Activated T-cell treated with anti-CD3 and anti-CD28 coated beads, Interleukin-2, amount 50 U/mL, for 72 hours (primary cell): ENCODE measurements around the gene ELFN2. TPM values are rescaled to one million over a fixed set of nuclear protein-coding genes. Genes with fewer than 3 reads are reported as not detected.
A peak's percentile ranks its signal among the peaks of the same experiment; 100 is the strongest.

Experiments
- ATAC-seq, 2 donors: fragments of 150-1000 bp; cut with Tn5 transposase; replicated peaks in 1 of 2; 2 replicates each; pipeline ENCODE4 v1.10.0; 2021; ENCODE audit warnings: moderate library complexity in 2 of 2, mild to moderate bottlenecking in 1 of 2
- DNase-seq, 2 donors: peaks; one replicate each; pipeline ENCODE4 v3.0.0; 2021 to 2022; ENCODE audit warnings: mixed read lengths in 1 of 2
- H3K27ac Mint-ChIP-seq: one replicate; pipeline ENCODE4 v1.8.0; 2022; ENCODE audit warnings: mild to moderate bottlenecking, moderate library complexity, mixed read lengths
- H3K27me3 Mint-ChIP-seq: one replicate; pipeline ENCODE4 v1.8.0; 2022; ENCODE audit warnings: low read depth, mixed read lengths
- H3K36me3 Mint-ChIP-seq, 2 donors: one replicate each; pipeline ENCODE4 v1.8.0; 2022; ENCODE audit warnings: mixed read lengths in 2 of 2, mild to moderate bottlenecking in 1 of 2; ENCODE audit not compliant: insufficient read depth in 2 of 2
- H3K4me1 Mint-ChIP-seq: one replicate; pipeline ENCODE4 v1.8.0; 2022; ENCODE audit warnings: low read depth, mixed read lengths
- H3K4me3 Mint-ChIP-seq, 2 donors: one replicate each; pipeline ENCODE4 v1.8.0; 2022; ENCODE audit warnings: mild to moderate bottlenecking in 2 of 2, mixed read lengths in 2 of 2, moderate library complexity in 2 of 2
- H3K9me3 Mint-ChIP-seq, 2 donors: one replicate each; pipeline ENCODE4 v1.8.0; 2022; ENCODE audit warnings: mixed read lengths in 2 of 2
- total RNA-seq, 2 donors: library from RNA; stranded (reverse); gene quantifications; one replicate each; pipeline ENCODE4 v1.2.3, GENCODE V29; 2022

Gene ELFN2
- total RNA-seq, 2 donors from 2014 or later, result 0.58 to 0.62 TPM

DNA sequence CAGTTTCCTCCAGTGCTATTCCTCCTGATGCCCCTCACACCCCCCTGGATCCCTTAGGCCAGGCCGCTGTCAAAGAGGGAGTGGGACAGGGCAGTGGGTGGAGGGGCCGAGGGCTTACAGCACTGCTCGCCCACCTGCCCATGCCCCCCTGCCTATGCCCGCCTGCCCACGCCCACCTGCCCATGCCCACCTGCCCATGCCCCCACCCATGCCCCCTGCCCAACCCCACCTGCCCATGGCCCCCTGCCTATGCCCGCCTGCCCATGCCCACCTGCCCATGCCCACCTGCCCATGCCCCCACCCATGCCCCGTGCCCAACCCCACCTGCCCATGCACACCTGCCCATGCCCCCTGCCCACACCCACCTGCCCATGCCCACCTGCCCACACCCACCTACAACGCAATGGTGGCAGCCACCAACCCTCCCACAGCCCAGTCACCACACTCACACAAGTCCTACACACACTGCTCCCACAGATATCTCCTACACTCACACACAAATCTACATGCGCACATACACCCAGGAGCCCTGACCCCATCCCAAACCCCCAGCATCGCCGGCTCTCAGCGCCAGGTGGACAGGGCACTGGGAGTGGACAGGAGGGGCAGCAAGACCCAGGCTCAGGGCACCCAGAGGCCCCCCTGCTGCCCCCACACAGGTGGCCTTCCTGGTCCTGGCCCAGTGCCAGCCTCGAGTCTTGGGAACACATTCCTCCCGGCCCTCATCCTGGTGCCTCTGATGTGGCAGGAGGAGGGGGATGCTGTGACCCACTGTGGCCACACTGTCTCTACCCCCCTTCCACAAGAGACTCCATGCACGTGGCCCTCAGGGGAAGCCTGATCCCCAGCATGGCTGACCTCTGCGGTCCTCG, 83.2 kb downstream of the ELFN2 start:
- no peaks in the 10 kb centered on the region for H3K36me3 Mint-ChIP-seq
- no peak overlapping the region for H3K4me3 Mint-ChIP-seq
- peaks cover 10% of the 10 kb centered on the region for H3K4me1 Mint-ChIP-seq
- no peaks in the 10 kb centered on the region for H3K9me3 Mint-ChIP-seq
- DNase-seq (no peak), ATAC-seq (no peak)
- no peaks in the 10 kb centered on the region for H3K27me3 Mint-ChIP-seq
- no peak overlapping the region for H3K27ac Mint-ChIP-seq

DNA sequence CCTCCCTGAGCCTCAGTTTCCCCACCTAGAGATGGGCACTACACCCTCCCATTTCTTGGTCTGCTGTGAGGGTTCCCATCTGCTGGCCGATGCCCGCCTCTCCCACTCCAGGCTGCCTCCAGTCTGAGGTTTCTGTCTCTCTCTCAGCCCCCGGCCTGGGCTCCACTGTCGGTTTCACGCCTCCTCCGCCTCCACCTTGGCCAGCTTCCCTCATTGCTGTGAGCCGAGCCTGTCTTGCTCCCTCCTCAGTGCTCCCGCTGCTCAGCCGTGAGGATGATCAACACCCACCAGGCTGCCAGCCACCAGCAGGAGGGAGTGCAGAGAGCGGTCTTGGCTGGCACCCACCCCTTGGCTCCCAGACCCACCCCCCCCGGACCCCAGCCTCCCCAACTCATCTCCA, 83.9 kb downstream of the ELFN2 start:
- H3K4me3 Mint-ChIP-seq, result no peak overlapping the region
- no peaks in the 10 kb centered on the region for H3K9me3 Mint-ChIP-seq
- ATAC-seq (no peak), DNase-seq (no peak)
- H3K4me1 Mint-ChIP-seq, result peaks cover 10% of the 10 kb centered on the region
- no peak overlapping the region for H3K27ac Mint-ChIP-seq
- no peaks in the 10 kb centered on the region for H3K36me3 Mint-ChIP-seq
- no peaks in the 10 kb centered on the region for H3K27me3 Mint-ChIP-seq

DNA sequence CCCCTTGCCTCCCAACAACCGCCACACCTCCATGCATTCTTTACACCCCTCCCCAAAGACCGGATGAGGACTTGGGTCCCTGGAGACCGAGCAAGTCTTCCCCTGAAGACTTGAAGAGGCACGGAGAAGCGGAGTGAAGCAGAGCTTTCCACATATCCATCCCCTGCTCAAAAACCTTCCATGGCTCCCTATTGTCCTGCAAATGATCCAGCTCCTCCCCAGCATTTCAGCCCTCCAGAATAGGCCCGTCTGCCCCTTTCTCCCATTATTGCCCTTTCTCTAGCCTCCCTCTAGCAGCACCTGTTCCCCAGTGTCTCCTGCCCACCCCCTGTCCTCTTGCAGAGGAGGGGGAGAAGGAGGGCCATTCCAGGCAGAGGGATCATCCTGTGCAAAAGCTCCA, 85.2 kb downstream of the ELFN2 start:
- DNase-seq (no peak), ATAC-seq (no peak)
- H3K4me3 Mint-ChIP-seq, result no peak overlapping the region
- H3K36me3 Mint-ChIP-seq, result no peaks in the 10 kb centered on the region
- no peak overlapping the region for H3K27ac Mint-ChIP-seq
- no peaks in the 10 kb centered on the region for H3K9me3 Mint-ChIP-seq
- peaks cover 5% of the 10 kb centered on the region for H3K4me1 Mint-ChIP-seq
- H3K27me3 Mint-ChIP-seq, result no peaks in the 10 kb centered on the region

DNA sequence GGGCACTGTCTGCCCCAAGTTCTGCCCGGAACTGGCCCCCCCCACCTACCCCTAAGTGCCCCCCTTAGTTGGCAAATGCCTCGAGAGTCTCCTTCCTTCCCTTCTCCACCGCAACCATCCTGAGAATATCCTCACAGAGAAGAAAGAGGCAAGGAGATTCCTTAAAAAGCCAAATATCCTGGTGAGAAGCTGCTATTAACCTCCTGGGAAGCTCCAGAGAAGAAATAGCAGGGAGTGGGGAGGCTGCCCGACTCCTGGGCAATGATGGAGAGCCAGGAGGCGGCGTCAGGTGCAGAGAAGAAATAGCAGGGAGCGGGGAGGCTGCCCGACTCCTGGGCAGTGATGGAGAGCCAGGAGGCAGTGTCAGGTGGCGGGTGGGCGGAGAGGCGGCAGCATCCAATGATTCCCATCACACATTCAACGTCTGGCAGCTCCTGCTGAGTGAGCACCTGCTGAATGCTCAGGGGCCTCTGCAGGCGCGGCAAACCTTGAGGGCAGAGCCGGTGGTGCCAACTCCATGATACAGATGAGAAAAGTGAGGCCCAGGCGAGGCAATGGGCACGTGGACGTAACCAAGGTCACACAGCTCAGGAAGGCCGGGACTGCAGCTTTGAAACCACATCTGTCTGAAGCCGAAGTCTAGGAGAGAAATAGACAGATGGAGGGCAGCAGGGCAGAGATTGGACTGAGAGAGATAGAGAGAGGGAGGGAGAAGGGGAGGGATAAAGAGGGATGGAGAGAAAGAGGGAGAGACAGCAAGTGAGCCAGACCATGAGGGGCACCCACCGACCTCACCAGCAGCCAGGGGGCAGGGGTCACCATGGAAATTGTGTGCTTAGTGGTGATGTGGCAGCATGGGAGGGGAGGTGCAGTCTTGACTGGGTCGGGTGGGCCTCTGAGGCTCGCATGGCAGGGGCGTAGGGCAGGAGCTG, 86.7 kb downstream of the ELFN2 start:
- no peak overlapping the region for H3K27ac Mint-ChIP-seq
- no peak for DNase-seq
- no peak for ATAC-seq
- H3K4me1 Mint-ChIP-seq, result peaks cover 5% of the 10 kb centered on the region
- no peak overlapping the region for H3K4me3 Mint-ChIP-seq
- H3K36me3 Mint-ChIP-seq, result no peaks in the 10 kb centered on the region
- H3K27me3 Mint-ChIP-seq, result peaks cover 8% of the 10 kb centered on the region
- no peaks in the 10 kb centered on the region for H3K9me3 Mint-ChIP-seq

DNA sequence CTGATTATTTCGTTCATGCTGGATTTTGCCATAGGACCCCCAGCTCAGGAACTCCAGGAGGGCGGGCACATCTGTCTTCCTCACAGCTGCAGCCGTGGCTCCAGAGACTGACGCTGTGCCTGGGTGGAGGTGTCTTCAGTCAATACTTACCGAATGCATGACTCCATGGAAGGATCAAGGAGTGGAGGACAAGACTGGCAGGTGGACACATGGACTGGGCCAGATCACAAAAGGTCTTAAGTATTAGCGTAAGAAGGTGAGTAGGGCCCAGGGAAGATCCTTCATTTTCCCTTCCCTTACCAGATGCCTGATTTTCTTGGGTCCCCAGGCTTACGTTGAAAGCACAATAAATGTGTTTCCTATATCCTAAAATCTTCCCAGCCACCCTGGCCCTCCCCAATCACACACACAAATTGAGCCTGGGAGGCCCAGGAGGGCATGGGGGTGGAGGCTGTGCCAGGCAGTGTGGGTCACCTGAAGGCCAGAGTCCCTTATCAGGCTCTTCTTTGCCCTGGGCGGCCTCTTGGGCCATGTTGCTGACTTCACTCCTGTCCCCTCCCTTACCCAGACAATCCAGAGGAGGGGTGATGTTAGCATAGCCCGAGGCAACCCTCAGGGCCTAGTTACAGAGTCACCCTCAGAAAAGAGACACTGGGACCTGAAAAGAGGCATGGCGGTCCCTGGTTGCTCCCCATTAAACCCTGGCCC, 88.6 kb downstream of the ELFN2 start:
- ATAC-seq, result no peak
- no peak overlapping the region for H3K4me3 Mint-ChIP-seq
- peaks cover 17% of the 10 kb centered on the region for H3K4me1 Mint-ChIP-seq
- no peaks in the 10 kb centered on the region for H3K36me3 Mint-ChIP-seq
- H3K27ac Mint-ChIP-seq, result no peak overlapping the region
- H3K9me3 Mint-ChIP-seq, result no peaks in the 10 kb centered on the region
- DNase-seq, result no peak
- H3K27me3 Mint-ChIP-seq, result peaks cover 23% of the 10 kb centered on the region

DNA sequence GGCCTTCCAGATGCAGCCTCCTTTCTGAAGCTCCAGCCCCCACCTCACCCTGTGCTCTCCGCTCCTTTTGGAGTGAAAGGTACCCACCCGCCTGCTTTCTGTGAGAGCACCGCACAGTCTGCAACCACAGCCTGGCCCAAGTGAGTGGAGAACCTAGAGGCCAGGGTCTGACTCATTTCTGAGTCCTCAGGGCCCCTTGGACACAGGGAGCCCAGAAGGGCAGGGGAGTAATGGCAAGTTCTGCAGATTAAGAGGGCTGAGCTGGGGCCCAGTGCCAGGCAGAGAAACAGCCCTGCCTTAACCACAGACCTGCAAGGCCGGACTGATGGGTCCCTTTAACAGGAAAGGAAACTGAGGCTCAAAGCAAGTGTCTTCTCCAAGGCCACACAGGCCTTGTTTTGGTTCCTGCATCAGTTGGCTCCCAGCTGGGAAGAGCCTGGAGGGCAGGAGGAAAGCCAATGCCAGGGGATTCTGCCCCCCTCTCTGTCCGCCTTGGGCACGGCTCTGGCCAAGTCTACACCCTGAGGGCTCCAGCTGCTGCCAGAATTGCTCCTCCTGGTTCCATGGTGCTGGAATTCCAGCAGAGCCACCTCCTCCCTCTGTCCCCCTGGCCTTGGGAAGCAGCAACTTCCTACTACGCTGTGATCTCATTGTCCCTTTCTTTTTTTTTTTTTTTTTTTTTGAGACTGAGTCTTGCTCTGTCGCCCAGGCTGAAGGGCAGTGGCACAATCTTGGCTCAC, 89.9 kb downstream of the ELFN2 start:
- Mint-ChIP-seq H3K4me1 (peaks cover 17% of the 10 kb centered on the region), H3K9me3 (no peaks in the 10 kb centered on the region), H3K27ac (no peak overlapping the region), H3K27me3 (peaks cover 36% of the 10 kb centered on the region), H3K36me3 (no peaks in the 10 kb centered on the region), H3K4me3 (no peak overlapping the region)
- ATAC-seq, result no peak
- DNase-seq, result no peak

DNA sequence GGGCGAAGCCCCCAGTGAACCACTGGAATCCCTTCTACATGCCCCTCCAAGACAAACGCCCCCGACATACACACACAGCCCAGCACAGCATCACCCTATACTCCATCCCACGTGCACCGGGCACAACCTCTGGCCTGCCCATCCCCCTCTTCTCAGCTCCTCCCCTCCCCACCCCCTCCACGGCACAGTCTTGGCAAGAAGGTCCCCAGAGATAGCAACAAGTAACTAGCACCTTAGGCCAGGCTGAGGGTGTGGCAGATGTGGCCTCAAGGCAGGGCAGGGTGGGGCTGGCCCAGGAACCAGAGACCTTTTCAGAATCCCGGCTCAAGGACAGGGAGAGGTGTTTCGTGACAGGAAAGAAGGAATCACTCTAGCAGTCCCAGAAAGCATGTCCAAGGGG, 90.7 kb downstream of the ELFN2 start:
- H3K27ac Mint-ChIP-seq, result no peak overlapping the region
- H3K36me3 Mint-ChIP-seq, result no peaks in the 10 kb centered on the region
- H3K27me3 Mint-ChIP-seq, result peaks cover 44% of the 10 kb centered on the region
- H3K4me1 Mint-ChIP-seq, result peaks cover 12% of the 10 kb centered on the region
- H3K9me3 Mint-ChIP-seq, result no peaks in the 10 kb centered on the region
- DNase-seq (no peak), ATAC-seq (no peak)
- H3K4me3 Mint-ChIP-seq, result no peak overlapping the region

DNA sequence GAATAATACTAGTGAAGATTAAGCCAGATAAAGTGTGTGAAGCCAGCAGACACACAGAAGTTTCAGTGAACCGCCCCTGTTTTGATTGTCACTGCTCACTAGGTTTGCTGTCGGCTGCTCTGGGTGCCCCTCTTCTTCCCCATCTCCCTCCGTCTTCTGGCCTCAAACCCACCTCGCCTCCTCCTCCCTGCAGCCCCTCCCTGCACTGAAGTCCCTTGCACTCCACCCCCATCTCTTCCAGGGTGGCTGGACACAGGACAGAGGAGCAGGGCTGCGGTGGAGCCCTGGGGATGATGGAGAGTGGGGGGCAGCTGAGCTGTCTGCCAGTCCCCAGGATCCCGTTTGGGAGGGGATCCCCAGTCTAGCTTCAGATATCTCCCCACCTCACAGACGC, 91.5 kb downstream of the ELFN2 start:
- H3K27me3 Mint-ChIP-seq, result peaks cover 46% of the 10 kb centered on the region
- peaks cover 12% of the 10 kb centered on the region for H3K4me1 Mint-ChIP-seq
- no peaks in the 10 kb centered on the region for H3K9me3 Mint-ChIP-seq
- no peak overlapping the region for H3K27ac Mint-ChIP-seq
- H3K36me3 Mint-ChIP-seq, result no peaks in the 10 kb centered on the region
- DNase-seq (no peak), ATAC-seq (no peak)
- H3K4me3 Mint-ChIP-seq, result no peak overlapping the region

DNA sequence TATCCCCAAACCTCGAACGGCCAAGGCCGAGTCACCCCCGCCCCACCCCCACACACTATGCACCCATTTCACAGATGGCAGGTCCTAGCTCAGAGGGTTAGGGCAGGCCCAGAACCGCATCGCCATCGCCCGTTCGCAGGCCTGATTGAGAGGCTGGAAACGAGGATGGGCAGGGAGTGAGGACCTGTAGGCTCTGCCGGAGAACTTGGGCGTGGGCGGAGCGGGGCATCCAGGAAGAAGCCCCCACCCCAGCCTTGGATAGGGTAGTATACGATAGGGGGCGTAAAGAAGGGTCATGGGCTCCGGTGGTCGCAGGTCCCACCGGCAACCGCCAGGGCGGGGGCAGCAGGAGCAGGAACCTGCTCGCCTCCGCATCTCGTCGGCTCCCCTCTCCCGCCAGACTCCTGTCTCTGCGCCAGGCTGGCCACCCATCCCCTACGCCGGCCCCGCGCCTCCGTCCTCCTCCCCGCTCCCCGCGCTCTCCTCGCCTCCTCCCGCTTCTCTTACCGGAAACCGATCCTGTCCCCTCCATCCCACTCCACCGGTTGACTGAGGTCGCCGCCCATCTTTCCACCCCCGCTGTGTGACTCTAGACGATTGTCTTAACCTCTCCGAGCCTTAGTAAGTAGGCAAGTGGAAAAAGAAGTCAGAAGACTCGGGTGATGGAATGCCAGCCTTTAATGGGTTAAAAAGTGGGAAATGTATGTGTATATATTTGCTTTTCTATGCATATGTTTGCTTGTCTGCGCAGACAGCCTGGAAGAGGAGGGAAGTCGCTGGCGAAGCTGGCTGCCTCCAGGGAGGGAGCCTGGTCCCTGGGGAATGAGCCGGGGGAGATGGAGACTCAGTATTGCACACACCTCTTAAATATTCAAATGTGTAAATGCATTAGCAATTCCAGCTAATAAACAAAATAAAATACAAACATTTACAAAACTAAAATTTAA, 92.1 kb downstream of the ELFN2 start:
- Mint-ChIP-seq H3K27me3 (peaks cover 49% of the 10 kb centered on the region), H3K4me1 (peaks cover 12% of the 10 kb centered on the region), H3K4me3 (peak overlapping the region; percentile 52 to 68), H3K36me3 (no peaks in the 10 kb centered on the region), H3K27ac (no peak overlapping the region), H3K9me3 (no peaks in the 10 kb centered on the region)
- DNase-seq (no peak), ATAC-seq (no peak)

DNA sequence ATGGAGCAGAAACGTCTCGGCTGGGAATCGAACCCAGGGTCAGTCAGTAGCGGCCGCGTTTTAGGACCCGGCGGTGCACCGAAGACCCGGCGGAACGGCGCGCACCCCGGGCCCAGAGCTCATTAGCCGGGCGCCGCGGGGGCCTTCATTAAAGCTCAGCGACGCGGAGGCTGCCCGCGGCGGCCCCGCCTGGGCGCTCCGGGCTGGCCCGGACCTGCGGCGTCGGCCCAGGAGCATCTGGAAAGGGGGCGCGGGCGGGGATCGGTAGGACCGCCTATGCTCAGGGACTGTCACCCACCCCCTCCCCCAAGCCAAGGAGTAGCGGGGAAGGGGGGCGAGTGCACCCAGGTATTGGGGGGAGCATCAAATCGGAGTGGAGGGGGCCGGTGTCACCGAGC, 92.8 kb downstream of the ELFN2 start:
- ATAC-seq (no peak), DNase-seq (no peak)
- Mint-ChIP-seq H3K9me3 (no peaks in the 10 kb centered on the region), H3K36me3 (no peaks in the 10 kb centered on the region), H3K27ac (no peak overlapping the region), H3K4me1 (peaks cover 12% of the 10 kb centered on the region), H3K27me3 (peaks cover 55% of the 10 kb centered on the region), H3K4me3 (peak overlapping the region in 1 of 2 donors; percentile 47)

DNA sequence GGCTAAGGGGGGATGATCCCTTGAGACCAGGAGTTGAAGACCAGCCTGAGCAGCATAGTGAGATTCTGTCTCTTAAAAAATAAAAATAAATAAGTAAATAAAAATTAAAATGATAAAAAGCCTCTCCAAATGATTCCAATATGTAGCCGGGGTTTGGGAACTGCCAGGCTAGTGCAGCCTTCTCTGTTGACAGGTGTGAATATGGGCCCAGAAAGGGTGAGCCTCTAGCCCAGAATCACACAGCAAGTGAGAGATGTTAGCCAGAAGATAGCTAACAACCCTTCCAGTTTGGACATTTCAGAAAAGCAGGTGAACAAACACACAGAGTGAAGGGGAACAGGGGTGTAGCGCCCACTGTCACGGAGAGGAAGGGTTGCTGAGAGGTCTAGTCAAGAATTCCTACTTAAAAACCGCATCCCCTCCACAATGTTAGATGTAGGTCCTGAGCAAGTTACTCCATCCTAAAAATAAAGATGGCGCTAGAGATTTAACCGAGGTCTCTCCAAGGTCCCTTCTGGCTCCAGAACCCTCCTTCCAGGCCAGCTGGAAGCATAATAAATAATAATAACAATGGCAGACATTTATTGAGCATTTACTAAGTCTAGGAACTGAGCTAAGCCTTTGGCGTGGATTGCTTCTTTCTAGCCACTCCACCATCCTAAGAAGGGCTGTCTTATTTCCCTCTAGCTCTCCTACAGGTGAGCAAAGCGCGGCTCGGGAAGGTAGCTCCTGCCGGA, 93.4 kb downstream of the ELFN2 start:
- Mint-ChIP-seq H3K27ac (no peak overlapping the region), H3K36me3 (no peaks in the 10 kb centered on the region), H3K4me1 (peaks cover 12% of the 10 kb centered on the region), H3K4me3 (peak overlapping the region; percentile 47 to 54), H3K27me3 (peaks cover 61% of the 10 kb centered on the region), H3K9me3 (no peaks in the 10 kb centered on the region)
- DNase-seq (no peak), ATAC-seq (no peak)
